Neural crest cell (in vitro differentiated cells): ENCODE data around the gene METTL18. TPM values are rescaled to one million over a fixed set of nuclear protein-coding genes. Genes with fewer than 3 reads are reported as not detected.

ENCODE experiments used
- DNase-seq: peaks from one replicate; pipeline ENCODE4 v3.0.0; 2021; ENCODE audit warnings: low read depth, mixed read lengths, low spot score
- H3K27ac Mint-ChIP-seq: one replicate; pipeline ENCODE4 v1.8.0; 2021; ENCODE audit warnings: mild to moderate bottlenecking, mixed read lengths; ENCODE audit not compliant: unreplicated experiment
- H3K27me3 Mint-ChIP-seq: 2 replicates; pipeline ENCODE4 v1.8.0; 2021; ENCODE audit warnings: low read depth, mild to moderate bottlenecking, mixed read lengths
- H3K36me3 Mint-ChIP-seq: 2 replicates; pipeline ENCODE4 v1.8.0; 2021; ENCODE audit warnings: low read depth, mild to moderate bottlenecking, mixed read lengths
- H3K4me1 Mint-ChIP-seq: 2 replicates; pipeline ENCODE4 v1.8.0; 2021; ENCODE audit warnings: mixed read lengths
- H3K4me3 Mint-ChIP-seq: one replicate; pipeline ENCODE4 v1.8.0; 2021; ENCODE audit warnings: mild to moderate bottlenecking, mixed read lengths
- H3K9me3 Mint-ChIP-seq: 2 replicates; pipeline ENCODE4 v1.8.0; 2021; ENCODE audit warnings: mixed read lengths
- total RNA-seq: library from RNA; stranded (reverse); gene quantifications from 2 replicates; pipeline ENCODE4 v1.2.1, GENCODE V29; 2021
- TF ChIP-seq, protein P1 (sequence below): fragments of 200-600 bp; sonication (generic); conservative IDR thresholded peaks from 2 replicates; pipeline ENCODE4 v1.5.0; 2021; ENCODE audit warnings: antibody characterized with exemption, mild to moderate bottlenecking

Gene METTL18
- total RNA-seq, 1 donor from 2014 or later: 10.0 TPM

DNA sequence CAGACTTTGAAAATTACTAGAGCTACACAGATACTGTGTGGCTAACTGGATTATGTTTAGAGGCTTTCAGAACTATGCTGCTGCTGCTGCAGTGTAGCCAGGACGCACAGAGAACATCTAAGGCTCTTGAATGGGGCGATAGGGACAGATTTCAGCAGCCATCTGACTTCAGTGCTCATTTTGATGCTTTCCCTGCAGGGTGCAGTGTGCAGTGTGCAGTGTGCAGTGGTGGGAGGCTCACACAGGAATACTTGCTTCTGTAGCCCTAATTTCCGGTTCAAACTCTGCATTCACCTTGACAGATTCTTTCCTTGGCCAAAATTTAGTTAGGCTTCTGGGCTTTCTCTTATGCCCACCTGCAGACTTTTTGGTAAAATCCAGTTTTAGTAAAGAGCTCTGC lies 7.7 kb downstream of the METTL18 start:
- H3K4me1 Mint-ChIP-seq: peaks cover 4% of the 10 kb centered on the region
- no peak overlapping the region for H3K4me3 Mint-ChIP-seq
- no peak overlapping the region for H3K27ac Mint-ChIP-seq
- H3K9me3 Mint-ChIP-seq: no peaks in the 10 kb centered on the region
- peaks cover 4% of the 10 kb centered on the region for H3K36me3 Mint-ChIP-seq
- no peak for DNase-seq
- H3K27me3 Mint-ChIP-seq: peaks cover 59% of the 10 kb centered on the region
- TF ChIP-seq, protein P1, sequence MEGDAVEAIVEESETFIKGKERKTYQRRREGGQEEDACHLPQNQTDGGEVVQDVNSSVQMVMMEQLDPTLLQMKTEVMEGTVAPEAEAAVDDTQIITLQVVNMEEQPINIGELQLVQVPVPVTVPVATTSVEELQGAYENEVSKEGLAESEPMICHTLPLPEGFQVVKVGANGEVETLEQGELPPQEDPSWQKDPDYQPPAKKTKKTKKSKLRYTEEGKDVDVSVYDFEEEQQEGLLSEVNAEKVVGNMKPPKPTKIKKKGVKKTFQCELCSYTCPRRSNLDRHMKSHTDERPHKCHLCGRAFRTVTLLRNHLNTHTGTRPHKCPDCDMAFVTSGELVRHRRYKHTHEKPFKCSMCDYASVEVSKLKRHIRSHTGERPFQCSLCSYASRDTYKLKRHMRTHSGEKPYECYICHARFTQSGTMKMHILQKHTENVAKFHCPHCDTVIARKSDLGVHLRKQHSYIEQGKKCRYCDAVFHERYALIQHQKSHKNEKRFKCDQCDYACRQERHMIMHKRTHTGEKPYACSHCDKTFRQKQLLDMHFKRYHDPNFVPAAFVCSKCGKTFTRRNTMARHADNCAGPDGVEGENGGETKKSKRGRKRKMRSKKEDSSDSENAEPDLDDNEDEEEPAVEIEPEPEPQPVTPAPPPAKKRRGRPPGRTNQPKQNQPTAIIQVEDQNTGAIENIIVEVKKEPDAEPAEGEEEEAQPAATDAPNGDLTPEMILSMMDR: no peak

DNA sequence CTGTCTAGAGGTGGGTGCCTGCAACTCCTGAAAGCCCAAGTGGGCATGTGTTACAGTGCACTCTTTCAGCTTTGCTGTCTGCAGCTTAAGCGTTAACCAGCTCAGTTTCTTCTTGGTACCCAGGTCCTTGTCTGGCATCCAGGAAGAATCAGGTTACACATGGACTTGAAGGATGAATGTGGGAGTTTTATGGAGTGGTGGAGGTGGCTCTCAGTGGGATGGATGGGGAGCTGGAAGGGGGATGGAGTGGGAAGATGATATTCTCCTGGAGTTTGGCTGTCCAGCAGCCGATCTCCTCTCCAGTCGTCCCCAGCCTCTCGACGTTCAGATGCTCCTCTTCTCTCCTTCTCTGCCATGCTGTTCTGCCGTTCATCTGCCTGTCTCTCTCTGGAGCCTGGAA lies 9.4 kb downstream of the METTL18 start:
- no peak for DNase-seq
- Mint-ChIP-seq H3K27ac (no peak overlapping the region), H3K9me3 (no peaks in the 10 kb centered on the region), H3K4me3 (no peak overlapping the region), H3K4me1 (no peaks in the 10 kb centered on the region), H3K27me3 (peaks cover 59% of the 10 kb centered on the region), H3K36me3 (no peaks in the 10 kb centered on the region)
- TF ChIP-seq, protein P1: no peak

DNA sequence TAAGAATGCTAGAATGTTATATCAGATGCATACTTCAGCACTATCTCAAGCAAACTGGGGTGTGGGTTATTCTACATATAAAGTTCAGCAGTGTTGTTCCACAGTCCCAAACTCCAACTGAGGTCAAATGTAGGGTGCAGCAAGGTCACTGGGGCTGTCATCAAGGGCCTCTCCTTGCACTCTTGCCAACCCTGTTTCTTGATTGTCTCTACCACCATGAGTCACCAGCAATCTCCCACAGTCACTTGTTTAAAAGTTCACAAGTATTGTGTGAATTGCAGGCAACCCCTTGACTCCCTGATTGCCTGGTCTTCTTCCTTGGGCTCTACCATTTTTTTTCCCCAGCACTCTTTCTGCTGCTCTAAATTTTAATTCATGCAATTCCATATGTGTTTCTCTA lies 10.6 kb downstream of the METTL18 start:
- Mint-ChIP-seq H3K27me3 (peaks cover 55% of the 10 kb centered on the region), H3K9me3 (no peaks in the 10 kb centered on the region), H3K36me3 (no peaks in the 10 kb centered on the region), H3K27ac (no peak overlapping the region), H3K4me3 (no peak overlapping the region), H3K4me1 (no peaks in the 10 kb centered on the region)
- TF ChIP-seq, protein P1: no peak
- DNase-seq: no peak

DNA sequence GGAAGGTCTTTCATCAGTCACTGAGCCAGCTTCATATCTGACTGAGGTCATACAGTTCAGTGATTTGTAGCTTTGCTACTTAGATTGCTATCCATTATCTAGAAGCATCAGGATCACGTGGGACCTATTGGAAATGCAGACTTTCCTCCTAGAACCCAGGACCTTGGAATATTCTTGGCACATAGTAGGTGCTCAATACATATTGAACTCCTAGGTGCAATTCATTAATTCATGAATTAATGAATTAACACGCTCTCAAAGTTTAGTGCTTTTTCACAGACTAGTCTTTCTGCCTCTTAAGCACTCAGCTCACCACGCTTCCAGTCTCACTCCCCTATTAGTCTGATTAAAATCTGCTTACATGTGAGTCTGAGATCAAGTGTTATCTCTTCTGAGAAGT lies 12.1 kb downstream of the METTL18 start:
- Mint-ChIP-seq H3K4me1 (no peaks in the 10 kb centered on the region), H3K27ac (no peak overlapping the region), H3K9me3 (no peaks in the 10 kb centered on the region), H3K4me3 (no peak overlapping the region), H3K27me3 (peaks cover 43% of the 10 kb centered on the region), H3K36me3 (no peaks in the 10 kb centered on the region)
- TF ChIP-seq, protein P1: no peak
- no peak for DNase-seq

DNA sequence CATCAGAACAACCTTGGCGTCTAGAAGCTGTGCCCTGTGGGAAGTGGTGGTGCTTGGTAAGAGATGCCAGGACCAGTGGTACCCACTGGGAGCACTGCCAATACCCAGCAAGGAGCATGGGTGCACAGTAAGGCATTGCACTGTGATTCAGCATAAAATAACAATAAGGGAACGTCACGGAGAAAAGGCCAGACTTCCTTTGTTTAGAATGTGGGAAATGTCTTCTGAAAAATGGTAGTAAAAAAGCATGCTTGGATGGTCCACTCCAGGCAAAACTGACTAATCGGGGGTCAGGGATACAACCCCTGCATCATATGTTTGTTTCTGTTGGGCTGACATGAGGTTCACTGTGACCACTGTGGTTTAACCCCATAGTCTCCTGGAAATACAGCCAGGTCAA lies 14.7 kb downstream of the METTL18 start:
- Mint-ChIP-seq H3K9me3 (no peaks in the 10 kb centered on the region), H3K4me1 (no peaks in the 10 kb centered on the region), H3K27me3 (peaks cover 17% of the 10 kb centered on the region), H3K4me3 (no peak overlapping the region), H3K27ac (no peak overlapping the region), H3K36me3 (no peaks in the 10 kb centered on the region)
- no peak for DNase-seq
- TF ChIP-seq, protein P1: no peak

DNA sequence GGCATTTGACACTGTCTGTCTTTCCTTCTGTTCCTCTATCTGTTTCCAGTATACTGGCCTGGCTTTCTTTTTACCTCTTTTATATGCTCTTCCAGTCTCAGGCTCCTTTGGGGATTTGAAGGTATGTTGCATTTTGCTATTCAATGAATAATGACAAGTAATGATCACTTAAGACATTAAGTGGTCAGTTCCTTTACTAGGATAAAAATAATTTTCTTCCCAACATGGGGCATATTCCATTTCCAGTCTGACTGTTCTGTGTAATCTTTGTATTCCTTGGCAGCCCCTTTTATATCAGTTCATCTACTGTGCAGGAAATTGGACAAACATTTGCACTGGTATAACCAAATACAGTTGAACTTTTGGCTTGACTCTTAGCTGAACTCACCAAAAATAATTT lies 15.6 kb downstream of the METTL18 start:
- H3K27ac Mint-ChIP-seq: no peak overlapping the region
- peaks cover 10% of the 10 kb centered on the region for H3K27me3 Mint-ChIP-seq
- no peaks in the 10 kb centered on the region for H3K9me3 Mint-ChIP-seq
- DNase-seq: no peak
- no peaks in the 10 kb centered on the region for H3K4me1 Mint-ChIP-seq
- H3K4me3 Mint-ChIP-seq: no peak overlapping the region
- no peaks in the 10 kb centered on the region for H3K36me3 Mint-ChIP-seq
- TF ChIP-seq, protein P1: no peak
